ENCODE measurements around the gene DRAP1.

DNA sequence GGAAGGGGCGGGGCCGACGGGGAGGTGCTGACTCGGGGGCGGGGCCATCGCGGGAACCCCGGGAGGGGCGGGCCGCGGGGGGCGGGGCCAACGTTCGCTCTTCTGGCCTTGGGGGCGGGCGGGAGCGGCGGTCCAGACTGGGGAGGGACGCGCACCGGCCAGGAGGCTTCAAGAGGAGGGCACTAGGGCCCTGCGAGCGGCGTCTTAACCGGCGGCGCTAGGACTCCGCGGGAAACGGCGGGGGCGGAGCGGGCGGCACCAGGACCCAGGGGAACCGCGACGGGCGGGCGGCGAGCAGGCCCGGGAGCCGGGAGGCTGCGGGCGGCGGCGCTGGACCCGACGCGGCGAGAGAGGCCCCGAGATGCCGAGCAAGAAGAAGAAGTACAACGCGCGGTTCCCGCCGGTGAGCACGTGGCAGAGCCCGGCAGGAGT, at the start of gene DRAP1:
- TF ChIP-seq, protein P1, sequence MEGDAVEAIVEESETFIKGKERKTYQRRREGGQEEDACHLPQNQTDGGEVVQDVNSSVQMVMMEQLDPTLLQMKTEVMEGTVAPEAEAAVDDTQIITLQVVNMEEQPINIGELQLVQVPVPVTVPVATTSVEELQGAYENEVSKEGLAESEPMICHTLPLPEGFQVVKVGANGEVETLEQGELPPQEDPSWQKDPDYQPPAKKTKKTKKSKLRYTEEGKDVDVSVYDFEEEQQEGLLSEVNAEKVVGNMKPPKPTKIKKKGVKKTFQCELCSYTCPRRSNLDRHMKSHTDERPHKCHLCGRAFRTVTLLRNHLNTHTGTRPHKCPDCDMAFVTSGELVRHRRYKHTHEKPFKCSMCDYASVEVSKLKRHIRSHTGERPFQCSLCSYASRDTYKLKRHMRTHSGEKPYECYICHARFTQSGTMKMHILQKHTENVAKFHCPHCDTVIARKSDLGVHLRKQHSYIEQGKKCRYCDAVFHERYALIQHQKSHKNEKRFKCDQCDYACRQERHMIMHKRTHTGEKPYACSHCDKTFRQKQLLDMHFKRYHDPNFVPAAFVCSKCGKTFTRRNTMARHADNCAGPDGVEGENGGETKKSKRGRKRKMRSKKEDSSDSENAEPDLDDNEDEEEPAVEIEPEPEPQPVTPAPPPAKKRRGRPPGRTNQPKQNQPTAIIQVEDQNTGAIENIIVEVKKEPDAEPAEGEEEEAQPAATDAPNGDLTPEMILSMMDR (conservative IDR thresholded peaks at IDR 0.05; ENCODE audit: low read length), result no peak
- no peak for TF ChIP-seq EZH2phosphoT487 (IDR thresholded peaks at IDR 0.05; ENCODE audit: borderline replicate concordance)
